ENCODE measurements around the gene CPAMD8.

DNA sequence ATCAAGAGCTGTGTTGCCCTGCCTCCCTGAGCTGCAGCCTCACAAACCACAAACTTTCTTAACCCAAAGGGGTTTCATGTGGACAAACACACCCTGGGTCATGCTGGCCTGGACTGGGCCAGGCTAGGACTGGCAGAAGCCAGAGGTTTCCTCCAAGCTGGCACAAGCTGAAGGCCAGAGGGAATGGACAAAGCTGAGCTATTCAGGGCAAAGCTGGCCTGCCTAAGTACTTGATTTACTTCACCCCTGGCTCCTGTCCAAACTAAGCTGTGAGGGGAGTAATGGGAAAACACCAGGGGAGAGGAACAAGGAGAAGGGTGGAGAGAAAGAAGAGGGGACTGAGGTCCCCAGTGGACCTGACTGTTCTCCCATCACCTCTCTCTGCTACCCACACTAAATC is 6.2 kb downstream of the CPAMD8 start:
- TF ChIP-seq, protein P1, sequence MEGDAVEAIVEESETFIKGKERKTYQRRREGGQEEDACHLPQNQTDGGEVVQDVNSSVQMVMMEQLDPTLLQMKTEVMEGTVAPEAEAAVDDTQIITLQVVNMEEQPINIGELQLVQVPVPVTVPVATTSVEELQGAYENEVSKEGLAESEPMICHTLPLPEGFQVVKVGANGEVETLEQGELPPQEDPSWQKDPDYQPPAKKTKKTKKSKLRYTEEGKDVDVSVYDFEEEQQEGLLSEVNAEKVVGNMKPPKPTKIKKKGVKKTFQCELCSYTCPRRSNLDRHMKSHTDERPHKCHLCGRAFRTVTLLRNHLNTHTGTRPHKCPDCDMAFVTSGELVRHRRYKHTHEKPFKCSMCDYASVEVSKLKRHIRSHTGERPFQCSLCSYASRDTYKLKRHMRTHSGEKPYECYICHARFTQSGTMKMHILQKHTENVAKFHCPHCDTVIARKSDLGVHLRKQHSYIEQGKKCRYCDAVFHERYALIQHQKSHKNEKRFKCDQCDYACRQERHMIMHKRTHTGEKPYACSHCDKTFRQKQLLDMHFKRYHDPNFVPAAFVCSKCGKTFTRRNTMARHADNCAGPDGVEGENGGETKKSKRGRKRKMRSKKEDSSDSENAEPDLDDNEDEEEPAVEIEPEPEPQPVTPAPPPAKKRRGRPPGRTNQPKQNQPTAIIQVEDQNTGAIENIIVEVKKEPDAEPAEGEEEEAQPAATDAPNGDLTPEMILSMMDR (IDR thresholded peaks at IDR 0.05 in 2 of 3, conservative IDR thresholded peaks at IDR 0.05 in 1 of 3; ENCODE audit: borderline replicate concordance in 1 of 3, insufficient read depth in 1 of 3, low read depth in 2 of 3, low read length in 2 of 3) = no peak
- TF ChIP-seq ZNF274 (IDR thresholded peaks at IDR 0.05; ENCODE audit: low read depth, low read length) = no peak
- TF ChIP-seq EGR1 (IDR thresholded peaks at IDR 0.05; ENCODE audit: low read depth) = no peak
- no peak for TF ChIP-seq RAD21 (IDR thresholded peaks at IDR 0.05; ENCODE audit: low read depth)
- no peak for TF ChIP-seq EZH2 (IDR thresholded peaks at IDR 0.05)
- no peak for TF ChIP-seq POLR2AphosphoS5 (IDR thresholded peaks at IDR 0.05; ENCODE audit: low read depth, low read length)
- no peak for TF ChIP-seq SRF (IDR thresholded peaks at IDR 0.05; ENCODE audit: low read depth)
- no peak for TF ChIP-seq TCF7L2 (IDR thresholded peaks at IDR 0.05; ENCODE audit: borderline replicate concordance, extremely low read depth, insufficient read depth, insufficient read length)
- no peak for TF ChIP-seq POLR2A (IDR thresholded peaks at IDR 0.05; ENCODE audit: borderline replicate concordance, extremely low read depth, insufficient read depth, insufficient read length)
